ENCODE data around the gene PDXDC1. TPM values are rescaled to one million over a fixed set of nuclear protein-coding genes. Genes with fewer than 3 reads are reported as not detected.
A peak's percentile ranks its signal among the peaks of the same experiment; 100 is the strongest.
"Not testable (repeated sequence)": the region's sequence is repeated elsewhere in the genome, so short reads cannot be mapped to it uniquely, and the experiment has no call there.

The PDXDC1 gene
- total RNA-seq, 1 experiment from 2014 or later, result 107 TPM

DNA sequence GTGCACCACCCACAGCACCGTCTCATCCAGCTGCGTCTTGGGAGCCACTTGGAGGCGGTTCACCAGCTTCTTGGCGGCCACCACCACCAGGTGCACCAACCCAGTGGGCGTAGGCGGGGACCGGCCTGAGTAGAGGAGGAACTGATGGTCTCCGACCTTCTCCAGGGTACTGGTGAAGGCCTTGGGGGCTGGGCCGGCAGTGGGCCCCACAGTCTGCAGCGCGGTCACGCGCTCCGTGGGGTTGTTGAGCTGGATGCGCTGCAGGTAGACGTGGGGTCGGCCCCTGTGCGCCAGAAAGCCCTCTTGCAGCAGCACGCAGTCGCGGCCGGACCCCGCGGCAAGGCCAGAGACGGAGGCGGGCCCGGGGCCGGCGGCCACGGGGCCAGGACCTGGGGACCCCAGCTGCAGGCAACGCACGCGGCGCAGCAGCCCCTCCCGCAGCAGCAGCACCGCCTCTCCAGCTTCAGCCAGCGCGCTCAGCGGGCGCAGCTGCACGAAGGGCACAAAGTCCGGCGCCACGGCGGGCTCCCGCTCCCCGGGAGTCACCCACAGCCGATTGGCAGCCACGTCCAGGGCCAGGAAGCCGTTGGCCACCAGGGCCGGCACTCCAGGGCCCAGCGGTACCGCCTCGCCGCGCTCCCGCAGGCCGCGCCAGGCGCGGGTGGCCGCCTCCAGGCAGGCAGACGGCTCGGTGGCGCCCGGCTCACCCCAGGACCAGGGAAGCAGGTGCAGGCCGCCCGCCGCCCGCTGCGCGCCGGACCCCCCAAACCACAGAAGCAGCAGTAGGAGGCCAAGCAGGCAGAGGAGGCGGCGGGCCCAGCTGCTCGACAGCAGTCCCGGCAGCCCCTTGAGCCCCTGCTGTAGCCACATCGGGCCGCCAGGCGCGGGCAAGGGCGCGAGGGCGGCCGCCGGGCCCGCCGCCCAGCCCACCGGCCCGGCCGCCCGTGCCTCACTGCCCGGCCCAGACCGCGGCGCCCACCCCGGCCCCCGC lies 14.8 kb downstream of the PDXDC1 start:
- Mint-ChIP-seq H3K36me3 (peaks cover 16% of the 10 kb centered on the region), H3K9me3 (peaks cover 12% of the 10 kb centered on the region), H3K4me3 (peak overlapping the region; percentile 63)
- ATAC-seq (peak; percentile 72), DNase-seq (ENCODE audit: low spot score) (peak; percentile 39)
- POLR2A ChIA-PET; H3K4me1 Mint-ChIP-seq; CTCF ChIA-PET; H3K27me3 Mint-ChIP-seq (ENCODE audit: low read depth); H3K27ac Mint-ChIP-seq: not testable (repeated sequence)
- TF ChIP-seq ZNF423 (CRISPR knock-in tag; IDR thresholded peaks at IDR 0.05), result 0 out of 2 replicates have a peak, but pooled peaks have one; percentile 10

DNA sequence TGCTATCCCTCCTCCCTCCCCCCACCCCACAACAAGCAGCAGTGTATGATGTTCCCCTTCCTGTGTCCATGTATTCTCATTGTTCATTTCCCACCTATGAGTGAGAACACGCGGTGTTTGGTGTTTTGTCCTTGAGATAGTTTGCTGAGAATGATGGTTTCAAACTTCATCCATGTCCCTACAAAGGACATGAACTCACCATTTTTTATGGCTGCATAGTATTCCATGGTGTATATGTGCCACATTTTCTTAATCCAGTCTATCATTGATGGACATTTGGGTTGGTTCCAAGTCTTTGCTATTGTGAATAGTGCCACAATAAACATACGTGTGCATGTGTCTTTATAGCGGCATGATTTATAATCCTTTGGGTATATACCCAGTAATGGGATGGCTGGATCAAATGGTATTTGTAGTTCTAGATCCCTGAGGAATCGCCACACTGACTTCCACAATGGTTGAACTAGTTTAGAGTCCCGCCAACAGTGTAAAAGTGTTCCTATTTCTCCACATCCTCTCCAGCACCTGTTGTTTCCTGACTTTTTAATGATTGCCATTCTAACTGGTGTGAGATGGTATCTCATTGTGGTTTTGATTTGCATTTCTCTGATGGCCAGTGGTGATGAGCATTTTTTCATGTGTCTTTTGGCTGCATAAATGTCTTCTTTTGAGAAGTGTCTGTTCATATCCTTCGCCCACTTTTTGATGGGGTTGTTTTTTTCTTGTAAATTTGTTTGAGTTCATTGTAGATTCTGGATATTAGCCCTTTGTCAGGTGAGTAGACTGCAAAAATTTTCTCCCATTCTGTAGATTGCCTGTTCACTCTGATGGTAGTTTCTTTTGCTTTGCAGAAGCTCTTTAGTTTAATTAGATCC lies 18.7 kb downstream of the PDXDC1 start:
- DNase-seq (ENCODE audit: low spot score); CTCF ChIA-PET; ATAC-seq; POLR2A ChIA-PET; H3K4me1 Mint-ChIP-seq; H3K27ac Mint-ChIP-seq; H3K4me3 Mint-ChIP-seq; H3K27me3 Mint-ChIP-seq (ENCODE audit: low read depth): not testable (repeated sequence)
- H3K9me3 Mint-ChIP-seq, result peaks cover 12% of the 10 kb centered on the region
- H3K36me3 Mint-ChIP-seq, result peaks cover 16% of the 10 kb centered on the region

DNA sequence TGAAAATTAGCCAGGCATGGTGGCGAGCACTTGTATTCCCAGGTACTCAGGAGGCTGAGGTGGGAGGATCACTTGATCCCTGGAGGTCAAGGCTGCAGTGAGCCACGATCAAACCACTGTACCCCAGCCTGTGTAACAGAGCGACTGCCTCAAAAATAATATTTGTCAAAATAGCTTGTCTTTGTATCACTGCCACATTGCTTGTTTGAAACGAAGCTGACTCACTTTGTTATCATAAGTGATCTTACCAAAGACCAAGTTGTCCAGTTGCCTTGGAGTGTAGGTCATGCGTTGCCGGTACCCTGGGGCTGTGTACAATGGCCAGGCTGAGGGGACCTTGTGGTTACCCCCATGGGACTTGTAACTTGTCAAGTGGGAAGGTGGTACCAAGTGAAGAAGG lies 21.9 kb downstream of the PDXDC1 start:
- H3K4me1 Mint-ChIP-seq; ATAC-seq; POLR2A ChIA-PET; CTCF ChIA-PET; DNase-seq (ENCODE audit: low spot score); H3K27ac Mint-ChIP-seq; H3K4me3 Mint-ChIP-seq; H3K27me3 Mint-ChIP-seq (ENCODE audit: low read depth): not testable (repeated sequence)
- Mint-ChIP-seq H3K36me3 (peaks cover 13% of the 10 kb centered on the region), H3K9me3 (peaks cover 12% of the 10 kb centered on the region)

DNA sequence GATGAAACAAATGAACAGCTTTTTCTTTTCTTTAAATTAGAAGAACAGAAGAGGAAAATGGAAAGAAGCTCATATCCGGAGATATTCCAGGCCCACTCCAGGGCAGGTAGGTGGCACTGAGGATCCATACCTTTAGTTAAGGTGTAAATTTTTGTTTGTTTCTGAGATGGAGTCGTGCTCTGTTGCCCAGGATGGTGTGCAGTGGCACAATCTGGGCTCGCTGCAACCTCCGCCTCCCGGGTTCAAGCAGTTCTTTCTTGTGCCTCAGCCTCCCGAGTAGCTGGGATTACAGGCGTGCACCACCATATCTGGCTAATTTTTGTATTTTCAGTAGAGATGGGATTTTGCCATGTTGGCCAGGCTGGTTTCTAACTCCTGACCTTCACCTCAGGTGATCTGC lies 23.5 kb downstream of the PDXDC1 start:
- POLR2A ChIA-PET; DNase-seq (ENCODE audit: low spot score); H3K27me3 Mint-ChIP-seq (ENCODE audit: low read depth): not testable (repeated sequence)

DNA sequence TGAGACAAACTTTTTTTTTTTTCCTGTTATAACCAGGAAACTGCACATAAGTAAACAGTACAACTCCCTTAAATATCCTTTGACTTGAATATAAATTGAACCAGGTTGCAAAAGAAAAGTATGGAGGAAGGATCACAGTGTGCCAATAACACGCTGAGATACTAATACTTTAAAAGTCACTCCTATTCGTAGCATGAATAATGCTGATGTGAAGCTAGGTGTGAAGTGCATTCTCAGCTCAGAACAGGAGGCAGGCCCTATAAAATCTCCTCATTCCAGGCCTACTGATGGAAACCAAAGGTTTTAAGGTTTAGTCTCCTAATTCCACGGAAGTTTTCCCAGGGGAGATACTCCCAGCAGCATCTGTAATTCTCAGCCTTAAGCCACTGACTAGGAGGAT lies 25.0 kb downstream of the PDXDC1 start:
- CTCF ChIA-PET; DNase-seq (ENCODE audit: low spot score); ATAC-seq: not testable (repeated sequence)

More for the DNA sequence above, 23.5 kb downstream of the PDXDC1 start:
- H3K4me1 Mint-ChIP-seq, CTCF ChIA-PET, H3K4me3 Mint-ChIP-seq, H3K36me3 Mint-ChIP-seq, ATAC-seq, H3K9me3 Mint-ChIP-seq, H3K27ac Mint-ChIP-seq: not testable (repeated sequence)

DNA sequence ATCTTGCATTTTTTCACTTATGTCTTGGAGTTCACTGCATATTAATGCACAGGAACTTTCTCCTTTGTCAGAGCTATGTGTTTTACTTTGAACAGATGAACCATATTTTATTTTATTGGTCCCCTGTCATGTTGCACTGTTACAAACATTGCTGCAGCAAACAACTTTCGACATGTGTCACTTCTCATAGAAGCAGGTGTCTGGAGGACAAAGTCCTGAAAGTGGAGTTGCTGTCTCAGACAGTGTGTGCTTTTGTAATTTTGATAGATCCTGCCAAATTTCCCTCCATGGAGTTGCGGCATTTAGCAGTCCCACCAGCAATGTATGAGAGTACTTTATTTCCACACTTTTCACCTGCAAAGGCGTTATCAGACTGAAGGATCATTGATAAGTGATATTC lies 27.6 kb downstream of the PDXDC1 start:
- DNase-seq (ENCODE audit: low spot score); CTCF ChIA-PET; H3K4me3 Mint-ChIP-seq; POLR2A ChIA-PET; H3K27me3 Mint-ChIP-seq (ENCODE audit: low read depth); H3K9me3 Mint-ChIP-seq; H3K4me1 Mint-ChIP-seq; H3K27ac Mint-ChIP-seq; ATAC-seq: not testable (repeated sequence)
- peaks cover 29% of the 10 kb centered on the region for H3K36me3 Mint-ChIP-seq

More for the DNA sequence above, 25.0 kb downstream of the PDXDC1 start:
- H3K27ac Mint-ChIP-seq; H3K27me3 Mint-ChIP-seq (ENCODE audit: low read depth); H3K9me3 Mint-ChIP-seq; POLR2A ChIA-PET; H3K4me1 Mint-ChIP-seq; H3K4me3 Mint-ChIP-seq: not testable (repeated sequence)
- peaks cover 13% of the 10 kb centered on the region for H3K36me3 Mint-ChIP-seq

DNA sequence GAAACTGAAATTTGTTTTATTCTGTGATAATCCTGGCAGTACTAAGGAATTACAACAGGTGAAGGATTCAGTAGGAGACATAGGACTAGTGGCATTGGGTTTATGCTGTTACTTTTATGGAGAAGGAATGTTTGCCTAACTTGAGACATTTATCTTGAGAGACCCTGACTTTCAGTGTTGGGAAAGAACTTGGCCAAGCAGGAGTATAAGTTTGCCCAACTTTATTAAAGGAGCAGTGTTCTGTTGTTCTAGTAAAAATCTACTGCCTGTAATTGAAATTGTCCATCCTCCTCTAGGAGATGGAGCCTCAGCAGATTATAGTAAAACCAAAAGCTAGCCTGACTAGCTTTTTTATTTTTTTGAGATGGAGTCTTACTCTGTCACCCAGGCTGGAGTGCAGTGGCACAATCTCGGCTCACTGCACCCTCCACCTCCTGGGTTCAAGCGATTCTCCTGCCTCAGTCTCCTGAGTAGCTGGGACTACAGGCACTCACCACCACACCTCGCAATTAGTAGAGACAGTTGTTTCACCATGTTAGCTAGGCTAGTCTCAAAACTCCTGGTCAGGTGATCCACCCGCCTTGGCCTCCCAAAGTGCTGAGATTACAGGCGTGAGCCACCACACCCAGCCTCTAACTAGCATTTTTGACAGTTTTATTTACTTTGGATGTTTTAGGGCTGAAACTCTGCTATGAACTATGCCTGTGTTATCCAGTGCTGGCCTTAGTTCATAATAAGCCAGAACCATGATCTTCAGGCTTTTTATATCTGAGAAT lies 30.7 kb downstream of the PDXDC1 start:
- H3K36me3 Mint-ChIP-seq, result peaks cover 39% of the 10 kb centered on the region
- H3K27ac Mint-ChIP-seq; CTCF ChIA-PET; H3K4me3 Mint-ChIP-seq; H3K4me1 Mint-ChIP-seq; H3K9me3 Mint-ChIP-seq; POLR2A ChIA-PET; ATAC-seq; DNase-seq (ENCODE audit: low spot score); H3K27me3 Mint-ChIP-seq (ENCODE audit: low read depth): not testable (repeated sequence)

DNA sequence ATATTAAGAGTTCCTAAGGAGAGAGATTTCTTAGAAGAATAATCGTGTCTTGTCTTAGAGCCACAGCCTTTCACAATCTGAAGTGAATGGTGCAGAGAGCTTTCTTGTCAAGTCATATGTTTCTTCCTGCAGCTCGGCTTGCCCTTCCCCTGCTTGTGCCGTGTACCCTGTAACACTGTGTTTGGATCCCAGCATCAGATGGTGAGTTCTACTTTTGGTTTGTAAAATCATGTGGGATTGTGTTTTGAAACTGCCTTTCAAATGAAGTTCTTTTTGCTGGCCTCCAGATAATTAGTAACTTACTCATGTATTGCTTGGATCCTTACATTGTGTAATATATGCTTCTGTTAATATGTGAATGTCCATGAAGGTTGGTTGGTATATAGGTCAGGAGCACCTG lies 33.8 kb downstream of the PDXDC1 start:
- CTCF ChIA-PET, POLR2A ChIA-PET: not testable (repeated sequence)

DNA sequence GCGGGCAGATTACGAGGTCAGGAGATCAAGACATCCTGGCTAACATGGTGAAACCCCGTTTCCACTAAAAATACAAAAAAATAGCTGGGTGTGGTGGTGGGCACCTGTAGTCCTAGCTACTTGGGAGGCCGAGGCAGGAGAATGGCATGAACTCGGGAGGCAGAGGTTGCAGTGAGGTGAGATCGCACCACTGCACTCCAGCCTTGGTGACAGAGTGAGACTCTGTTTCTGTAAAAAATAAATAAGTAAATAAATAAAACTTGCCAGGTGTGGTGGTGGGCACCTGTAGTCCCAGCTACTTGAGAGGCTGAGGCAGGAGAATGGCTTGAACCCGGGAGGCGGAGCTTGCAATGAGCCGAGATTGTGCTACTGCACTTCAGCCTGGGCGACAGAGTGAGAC lies 38.1 kb downstream of the PDXDC1 start:
- H3K27me3 Mint-ChIP-seq (ENCODE audit: low read depth); CTCF ChIA-PET; DNase-seq (ENCODE audit: low spot score); ATAC-seq; POLR2A ChIA-PET; H3K4me1 Mint-ChIP-seq; H3K4me3 Mint-ChIP-seq; H3K9me3 Mint-ChIP-seq; H3K27ac Mint-ChIP-seq: not testable (repeated sequence)
- peaks cover 37% of the 10 kb centered on the region for H3K36me3 Mint-ChIP-seq

More for the DNA sequence above, 33.8 kb downstream of the PDXDC1 start:
- not testable (repeated sequence) for H3K27me3 Mint-ChIP-seq (ENCODE audit: low read depth); H3K9me3 Mint-ChIP-seq; H3K4me3 Mint-ChIP-seq; DNase-seq (ENCODE audit: low spot score); ATAC-seq; H3K4me1 Mint-ChIP-seq; H3K27ac Mint-ChIP-seq
- H3K36me3 Mint-ChIP-seq, result peaks cover 53% of the 10 kb centered on the region

DNA sequence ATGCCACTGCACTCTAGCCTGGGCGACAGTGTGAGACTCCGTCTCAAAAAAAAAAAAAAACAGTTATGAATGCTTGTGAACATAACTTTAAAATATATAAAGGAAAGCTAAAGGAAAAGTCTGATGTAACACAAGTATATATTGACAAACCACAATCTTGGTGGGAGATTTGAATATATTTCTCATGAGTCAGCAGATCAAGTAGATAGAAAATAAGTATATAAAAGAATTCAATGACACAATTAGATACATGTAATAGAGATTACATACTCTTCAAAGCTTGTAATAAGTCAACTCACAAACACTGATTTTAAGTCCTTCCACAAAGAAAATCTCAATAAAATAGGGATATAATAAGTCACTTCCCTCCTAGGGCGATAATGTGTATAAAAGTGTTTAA lies 40.8 kb downstream of the PDXDC1 start:
- H3K27me3 Mint-ChIP-seq (ENCODE audit: low read depth); DNase-seq (ENCODE audit: low spot score); H3K27ac Mint-ChIP-seq; H3K4me1 Mint-ChIP-seq; H3K4me3 Mint-ChIP-seq; CTCF ChIA-PET; ATAC-seq; H3K9me3 Mint-ChIP-seq; POLR2A ChIA-PET: not testable (repeated sequence)
- peaks cover 37% of the 10 kb centered on the region for H3K36me3 Mint-ChIP-seq

DNA sequence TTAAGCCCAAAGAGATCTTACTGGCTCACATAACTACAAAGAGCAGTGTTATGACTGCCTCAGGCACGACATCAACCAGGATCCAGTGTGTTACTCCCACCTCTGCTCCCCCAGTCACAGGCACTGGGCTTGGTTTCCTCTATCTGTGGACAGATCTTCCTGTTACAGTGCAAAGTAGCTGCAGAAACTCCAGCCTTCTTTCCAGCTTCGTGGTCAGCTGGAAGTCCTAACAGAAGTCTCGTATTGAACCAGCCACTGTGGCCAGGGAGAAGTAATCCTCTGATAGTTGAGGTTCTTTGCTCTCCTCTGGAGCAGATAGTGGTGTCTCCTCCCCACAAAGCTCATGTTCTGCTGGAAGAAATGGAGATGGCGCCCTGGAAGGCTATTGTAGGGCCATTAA lies 41.5 kb downstream of the PDXDC1 start:
- Mint-ChIP-seq H3K36me3 (peaks cover 32% of the 10 kb centered on the region), H3K27ac (peak overlapping the region; percentile 65)
- CTCF ChIA-PET; H3K4me3 Mint-ChIP-seq; ATAC-seq; POLR2A ChIA-PET; H3K27me3 Mint-ChIP-seq (ENCODE audit: low read depth); H3K9me3 Mint-ChIP-seq; DNase-seq (ENCODE audit: low spot score); H3K4me1 Mint-ChIP-seq: not testable (repeated sequence)
